HFF-Myc (cell line): ENCODE results near the gene INSC.
"Not testable (repeated sequence)": the region's sequence is repeated elsewhere in the genome, so short reads cannot be mapped to it uniquely, and the experiment has no call there.

ENCODE experiments used
- DNase-seq: peaks from one replicate; pipeline ENCODE4 v3.0.0-alpha.2; 2011; ENCODE audit warnings: low read depth; ENCODE audit errors: extremely low read depth
- H3K4me3 ChIP-seq: replicated peaks from 2 replicates; pipeline ENCODE4 v1.5.1; 2011; ENCODE audit warnings: low read depth, mild to moderate bottlenecking, control low read depth, low read length
- TF ChIP-seq, protein P1 (sequence below): IDR thresholded peaks from 2 replicates; pipeline ENCODE4 v1.5.1; 2012; ENCODE audit warnings: mild to moderate bottlenecking, low read depth, low read length, control low read depth; ENCODE audit errors: missing control alignments

INSC gene, protein sequence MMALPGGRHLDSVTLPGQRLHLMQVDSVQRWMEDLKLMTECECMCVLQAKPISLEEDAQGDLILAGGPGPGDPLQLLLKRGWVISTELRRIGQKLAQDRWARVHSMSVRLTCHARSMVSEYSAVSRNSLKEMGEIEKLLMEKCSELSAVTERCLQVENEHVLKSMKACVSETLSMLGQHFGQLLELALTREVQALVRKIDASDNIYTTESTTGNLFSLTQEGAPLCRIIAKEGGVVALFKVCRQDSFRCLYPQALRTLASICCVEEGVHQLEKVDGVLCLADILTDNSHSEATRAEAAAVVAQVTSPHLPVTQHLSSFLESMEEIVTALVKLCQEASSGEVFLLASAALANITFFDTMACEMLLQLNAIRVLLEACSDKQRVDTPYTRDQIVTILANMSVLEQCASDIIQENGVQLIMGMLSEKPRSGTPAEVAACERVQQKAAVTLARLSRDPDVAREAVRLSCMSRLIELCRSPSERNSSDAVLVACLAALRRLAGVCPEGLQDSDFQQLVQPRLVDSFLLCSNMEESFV

GRCh38 chr11:15114501-15115475 lies at the start of gene INSC:
Gene INSC (plus strand): TSS chr11:15114923. CDS start chr11:15149175, 34,252 bp downstream.
- TF ChIP-seq, protein P1, sequence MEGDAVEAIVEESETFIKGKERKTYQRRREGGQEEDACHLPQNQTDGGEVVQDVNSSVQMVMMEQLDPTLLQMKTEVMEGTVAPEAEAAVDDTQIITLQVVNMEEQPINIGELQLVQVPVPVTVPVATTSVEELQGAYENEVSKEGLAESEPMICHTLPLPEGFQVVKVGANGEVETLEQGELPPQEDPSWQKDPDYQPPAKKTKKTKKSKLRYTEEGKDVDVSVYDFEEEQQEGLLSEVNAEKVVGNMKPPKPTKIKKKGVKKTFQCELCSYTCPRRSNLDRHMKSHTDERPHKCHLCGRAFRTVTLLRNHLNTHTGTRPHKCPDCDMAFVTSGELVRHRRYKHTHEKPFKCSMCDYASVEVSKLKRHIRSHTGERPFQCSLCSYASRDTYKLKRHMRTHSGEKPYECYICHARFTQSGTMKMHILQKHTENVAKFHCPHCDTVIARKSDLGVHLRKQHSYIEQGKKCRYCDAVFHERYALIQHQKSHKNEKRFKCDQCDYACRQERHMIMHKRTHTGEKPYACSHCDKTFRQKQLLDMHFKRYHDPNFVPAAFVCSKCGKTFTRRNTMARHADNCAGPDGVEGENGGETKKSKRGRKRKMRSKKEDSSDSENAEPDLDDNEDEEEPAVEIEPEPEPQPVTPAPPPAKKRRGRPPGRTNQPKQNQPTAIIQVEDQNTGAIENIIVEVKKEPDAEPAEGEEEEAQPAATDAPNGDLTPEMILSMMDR, result no peak
- DNase-seq, result no peak
- H3K4me3 ChIP-seq, result peak within 1 kb of the TSS; percentile 20; the same call in 1 of the 2 replicates

GRCh38 chr11:15069751-15070150 lies 45.0 kb upstream of the INSC start:
- DNase-seq, H3K4me3 ChIP-seq: not testable (repeated sequence)

- TF ChIP-seq, protein P1, result no peak
- H3K4me3 ChIP-seq, result no peak overlapping the region
- no peak for DNase-seq
These were observed 43.0 kb upstream of the INSC start for GRCh38 chr11:15071556-15072255.

GRCh38 chr11:15072551-15073143 lies 42.1 kb upstream of the INSC start:
- no peak overlapping the region for H3K4me3 ChIP-seq
- no peak for DNase-seq
- TF ChIP-seq, protein P1, result no peak

DNA sequence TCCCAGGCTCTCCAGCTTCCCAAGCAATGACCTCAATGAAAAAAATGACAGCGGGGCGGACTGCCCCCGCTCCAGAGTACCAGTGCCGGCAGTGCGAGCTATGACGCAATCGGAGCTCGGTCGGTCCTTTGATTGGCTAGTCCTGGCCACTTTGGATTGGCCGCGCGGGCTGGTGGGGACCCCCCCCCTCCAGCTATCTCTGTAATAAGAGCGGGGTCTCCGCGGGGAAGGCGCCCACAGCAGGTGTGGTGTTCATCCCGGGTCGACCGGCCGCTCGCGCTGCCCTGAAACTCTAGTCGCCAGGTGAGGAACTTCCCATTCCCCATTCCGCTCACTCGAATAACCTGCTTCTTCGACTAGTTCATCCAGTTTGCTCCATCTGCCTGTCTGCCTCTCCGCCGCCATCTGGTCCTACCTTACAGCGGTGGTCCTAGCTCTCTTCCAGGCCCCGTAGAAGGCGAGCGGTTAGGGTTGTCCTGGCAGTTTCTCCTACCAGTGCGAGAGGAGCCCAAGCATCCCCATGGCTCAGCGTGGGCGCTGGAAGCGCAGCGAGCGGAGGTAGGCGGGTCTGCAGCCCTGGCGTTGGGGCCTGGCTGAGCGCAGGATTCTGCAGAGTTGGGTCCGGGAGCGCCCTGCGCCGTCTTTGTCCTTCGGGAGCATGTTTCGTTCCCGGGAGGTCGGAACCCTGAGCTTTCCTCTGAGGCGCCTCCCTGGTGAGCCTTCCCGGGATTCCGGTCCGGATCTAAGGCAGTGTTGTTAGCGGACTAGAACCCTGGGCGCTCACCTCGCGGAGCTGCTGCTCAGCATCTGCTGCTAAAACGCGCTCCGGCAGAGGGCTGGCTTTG lies 41.1 kb upstream of the INSC start, which contains the start of gene CALCB:
Gene CALCB (plus strand): TSS at position 233 of the 845 bp plus-strand sequence. CDS start 1,126 bp downstream, outside the sequence.
- TF ChIP-seq, protein P1, result no peak
- H3K4me3 ChIP-seq, result peak within 1 kb of the TSS; percentile 13; the same call in 1 of the 2 replicates
- DNase-seq, result no peak
